Sigmoid colon (tissue), 4 donors: Measurements from ENCODE around the gene HENMT1.

ENCODE experiments used
- EP300 ChIP-seq, 4 donors: sonication (generic); formaldehyde crosslinking; IDR thresholded peaks; one replicate each; pipeline ENCODE4 v1.6.1; 2017; ENCODE audit warnings: antibody characterized with exemption in 4 of 4
- POLR2A ChIP-seq, 2 donors: fragments of 450-650 bp; IDR thresholded peaks; one replicate each; pipeline ENCODE4 v1.6.1; 2016; ENCODE audit warnings: antibody characterized with exemption in 2 of 2, mild to moderate bottlenecking in 2 of 2, moderate library complexity in 2 of 2
- POLR2AphosphoS5 ChIP-seq, 4 donors: sonication (generic); formaldehyde crosslinking; IDR thresholded peaks; one replicate each; pipeline ENCODE4 v1.6.1; 2017; ENCODE audit warnings: antibody characterized with exemption in 4 of 4
- TF ChIP-seq, protein P1 (sequence below), 4 experiments: fragments of 450-650 bp in 3 of 4; fragments of 200-600 bp in 1 of 4; IDR thresholded peaks; one replicate each; pipeline ENCODE4 v1.5.1; 2016 to 2019; ENCODE audit warnings: antibody characterized with exemption in 4 of 4, mild to moderate bottlenecking in 3 of 4, moderate library complexity in 2 of 4

DNA sequence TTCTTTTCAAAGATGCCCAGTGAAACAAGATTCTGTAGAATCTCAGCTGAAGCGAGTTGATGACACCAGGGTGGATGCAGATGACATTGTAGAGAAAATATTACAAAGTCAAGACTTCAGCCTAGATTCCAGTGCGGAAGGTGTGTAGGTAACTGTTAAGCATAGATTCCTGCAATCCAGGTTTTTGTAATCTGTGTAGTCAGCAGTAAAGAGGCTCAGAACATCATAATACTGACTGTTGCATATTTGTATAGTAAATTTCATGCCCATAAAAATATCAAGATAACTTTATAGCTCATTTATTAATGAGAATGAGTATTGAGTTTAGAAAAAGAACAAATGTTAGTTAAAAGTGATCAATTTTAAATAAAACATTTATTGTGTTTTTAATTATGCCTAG lies 32.2 kb downstream of the HENMT1 start:
- TF ChIP-seq, protein P1, sequence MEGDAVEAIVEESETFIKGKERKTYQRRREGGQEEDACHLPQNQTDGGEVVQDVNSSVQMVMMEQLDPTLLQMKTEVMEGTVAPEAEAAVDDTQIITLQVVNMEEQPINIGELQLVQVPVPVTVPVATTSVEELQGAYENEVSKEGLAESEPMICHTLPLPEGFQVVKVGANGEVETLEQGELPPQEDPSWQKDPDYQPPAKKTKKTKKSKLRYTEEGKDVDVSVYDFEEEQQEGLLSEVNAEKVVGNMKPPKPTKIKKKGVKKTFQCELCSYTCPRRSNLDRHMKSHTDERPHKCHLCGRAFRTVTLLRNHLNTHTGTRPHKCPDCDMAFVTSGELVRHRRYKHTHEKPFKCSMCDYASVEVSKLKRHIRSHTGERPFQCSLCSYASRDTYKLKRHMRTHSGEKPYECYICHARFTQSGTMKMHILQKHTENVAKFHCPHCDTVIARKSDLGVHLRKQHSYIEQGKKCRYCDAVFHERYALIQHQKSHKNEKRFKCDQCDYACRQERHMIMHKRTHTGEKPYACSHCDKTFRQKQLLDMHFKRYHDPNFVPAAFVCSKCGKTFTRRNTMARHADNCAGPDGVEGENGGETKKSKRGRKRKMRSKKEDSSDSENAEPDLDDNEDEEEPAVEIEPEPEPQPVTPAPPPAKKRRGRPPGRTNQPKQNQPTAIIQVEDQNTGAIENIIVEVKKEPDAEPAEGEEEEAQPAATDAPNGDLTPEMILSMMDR (IDR thresholded peaks at IDR 0.05), result no peak
- TF ChIP-seq POLR2A (IDR thresholded peaks at IDR 0.05) (no peak), EP300 (IDR thresholded peaks at IDR 0.05) (no peak), POLR2AphosphoS5 (IDR thresholded peaks at IDR 0.05) (no peak)
